ENCODE results near the gene UBA52. TPM values are rescaled to one million over a fixed set of nuclear protein-coding genes. Genes with fewer than 3 reads are reported as not detected.
A peak's percentile ranks its signal among the peaks of the same experiment; 100 is the strongest.

The UBA52 gene
- polyA plus RNA-seq, 1 experiment = 2,472 TPM

DNA sequence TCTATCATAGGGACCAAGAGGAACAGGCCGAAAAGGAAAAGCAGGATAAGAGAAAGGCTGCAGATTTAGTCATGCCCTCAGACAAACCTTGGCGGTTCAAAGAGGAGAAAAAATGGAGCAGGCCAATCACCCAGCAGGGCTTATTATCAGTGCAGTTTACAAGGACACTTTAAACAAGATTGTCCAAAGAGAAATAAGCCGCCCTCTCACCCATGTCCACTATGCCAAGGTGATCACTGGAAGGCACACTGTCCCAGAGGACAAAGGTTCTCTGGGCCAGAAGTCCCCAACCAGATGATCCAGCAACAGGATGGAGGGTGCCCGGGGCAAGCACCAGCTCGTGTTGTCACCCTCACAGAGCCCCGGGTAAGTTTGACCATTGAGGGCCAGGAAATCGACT is 8.7 kb downstream of the UBA52 start:
- TF ChIP-seq, protein P1, sequence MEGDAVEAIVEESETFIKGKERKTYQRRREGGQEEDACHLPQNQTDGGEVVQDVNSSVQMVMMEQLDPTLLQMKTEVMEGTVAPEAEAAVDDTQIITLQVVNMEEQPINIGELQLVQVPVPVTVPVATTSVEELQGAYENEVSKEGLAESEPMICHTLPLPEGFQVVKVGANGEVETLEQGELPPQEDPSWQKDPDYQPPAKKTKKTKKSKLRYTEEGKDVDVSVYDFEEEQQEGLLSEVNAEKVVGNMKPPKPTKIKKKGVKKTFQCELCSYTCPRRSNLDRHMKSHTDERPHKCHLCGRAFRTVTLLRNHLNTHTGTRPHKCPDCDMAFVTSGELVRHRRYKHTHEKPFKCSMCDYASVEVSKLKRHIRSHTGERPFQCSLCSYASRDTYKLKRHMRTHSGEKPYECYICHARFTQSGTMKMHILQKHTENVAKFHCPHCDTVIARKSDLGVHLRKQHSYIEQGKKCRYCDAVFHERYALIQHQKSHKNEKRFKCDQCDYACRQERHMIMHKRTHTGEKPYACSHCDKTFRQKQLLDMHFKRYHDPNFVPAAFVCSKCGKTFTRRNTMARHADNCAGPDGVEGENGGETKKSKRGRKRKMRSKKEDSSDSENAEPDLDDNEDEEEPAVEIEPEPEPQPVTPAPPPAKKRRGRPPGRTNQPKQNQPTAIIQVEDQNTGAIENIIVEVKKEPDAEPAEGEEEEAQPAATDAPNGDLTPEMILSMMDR (IDR thresholded peaks at IDR 0.05; ENCODE audit: insufficient read depth, low read depth, low read length) = no peak
- POLR2A ChIA-PET = no interaction called here
- H3K27me3 ChIP-seq (ENCODE audit: control insufficient read depth, insufficient read depth, low read length) = no peaks in the 10 kb centered on the region; the same call in 1 of the 2 replicates
- H3K4me3 ChIP-seq (ENCODE audit: low read depth, low read length) = no peak overlapping the region
- CTCF ChIA-PET = interaction anchor here (0.6 to 2.4 kb wide), 5 partner anchors 8 to 93 kb away, joined by 3 to 14 read pairs (median 3); partner anchors contain the start of gene REX1BD
- peaks cover 9% of the 10 kb centered on the region for H3K36me3 ChIP-seq (ENCODE audit: control insufficient read depth, insufficient read depth, low read length)
- no peak for DNase-seq (ENCODE audit: low read depth)

DNA sequence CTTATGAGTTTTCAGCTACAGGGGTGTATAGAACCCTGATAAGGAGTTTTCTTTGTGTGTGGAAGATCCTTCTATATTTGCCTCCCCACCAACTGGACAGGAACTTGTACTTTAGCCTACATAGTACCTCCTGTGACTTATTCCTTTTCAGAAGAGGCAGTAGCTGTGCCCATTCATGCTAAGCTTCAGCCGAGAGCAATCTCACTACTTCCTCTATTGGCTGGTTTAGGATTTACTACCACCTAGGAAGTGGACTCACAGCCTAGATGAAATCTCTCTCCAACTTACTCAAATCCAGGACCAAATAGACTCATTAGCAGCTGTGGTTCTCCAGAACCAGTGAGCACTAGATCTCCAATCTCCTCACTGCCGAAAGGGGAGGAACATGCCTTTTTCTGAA is 14.6 kb downstream of the UBA52 start:
- no peak overlapping the region for H3K4me3 ChIP-seq (ENCODE audit: low read depth, low read length)
- TF ChIP-seq, protein P1 (IDR thresholded peaks at IDR 0.05; ENCODE audit: insufficient read depth, low read depth, low read length) = no peak
- H3K36me3 ChIP-seq (ENCODE audit: control insufficient read depth, insufficient read depth, low read length) = peaks cover 4% of the 10 kb centered on the region
- no peaks in the 10 kb centered on the region; the same call in 1 of the 2 replicates for H3K27me3 ChIP-seq (ENCODE audit: control insufficient read depth, insufficient read depth, low read length)
- DNase-seq (ENCODE audit: low read depth) = no peak
- ChIA-PET CTCF (interaction anchor here (1.1 to 5.3 kb wide), 6 partner anchors 8 to 280 kb away, joined by 4 to 37 read pairs (median 8); partner anchors contain the start of gene UBA52), POLR2A (interaction anchor here (0.6 kb wide), 1 partner anchor 28 kb away, joined by 10 read pairs; no protein-coding TSS in a partner anchor)

DNA sequence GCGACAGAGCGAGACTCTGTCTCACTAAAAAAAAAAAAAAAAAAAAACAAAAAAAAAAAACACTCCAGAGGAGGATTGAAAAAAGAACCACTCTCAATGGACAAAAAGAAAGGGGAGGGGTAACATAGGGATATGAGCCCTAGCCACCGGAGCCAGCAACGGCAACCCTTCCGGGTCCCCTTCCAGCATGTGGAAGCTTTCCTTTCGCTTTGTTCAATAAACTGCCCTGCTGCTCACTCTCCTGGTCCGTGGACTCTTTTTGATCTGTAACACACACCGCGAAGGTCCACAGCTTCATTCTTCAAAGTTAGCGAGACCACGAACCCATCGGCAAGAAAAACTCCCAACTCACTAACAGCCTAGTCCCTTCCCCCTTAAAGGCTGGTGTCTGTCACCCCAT is 15.9 kb downstream of the UBA52 start:
- Histone ChIP-seq H3K4me3 (ENCODE audit: low read depth, low read length) (no peak overlapping the region), H3K36me3 (ENCODE audit: control insufficient read depth, insufficient read depth, low read length) (peaks cover 4% of the 10 kb centered on the region), H3K27me3 (ENCODE audit: control insufficient read depth, insufficient read depth, low read length) (no peaks in the 10 kb centered on the region; the same call in 1 of the 2 replicates)
- ChIA-PET POLR2A (no interaction called here), CTCF (interaction anchor here (0.5 to 5.3 kb wide), 18 partner anchors 7 to 1473 kb away, joined by 3 to 37 read pairs (median 7); partner anchors contain the start of genes UBA52 and UPF1)
- no peak for DNase-seq (ENCODE audit: low read depth)
- TF ChIP-seq, protein P1 (IDR thresholded peaks at IDR 0.05; ENCODE audit: insufficient read depth, low read depth, low read length) = no peak

DNA sequence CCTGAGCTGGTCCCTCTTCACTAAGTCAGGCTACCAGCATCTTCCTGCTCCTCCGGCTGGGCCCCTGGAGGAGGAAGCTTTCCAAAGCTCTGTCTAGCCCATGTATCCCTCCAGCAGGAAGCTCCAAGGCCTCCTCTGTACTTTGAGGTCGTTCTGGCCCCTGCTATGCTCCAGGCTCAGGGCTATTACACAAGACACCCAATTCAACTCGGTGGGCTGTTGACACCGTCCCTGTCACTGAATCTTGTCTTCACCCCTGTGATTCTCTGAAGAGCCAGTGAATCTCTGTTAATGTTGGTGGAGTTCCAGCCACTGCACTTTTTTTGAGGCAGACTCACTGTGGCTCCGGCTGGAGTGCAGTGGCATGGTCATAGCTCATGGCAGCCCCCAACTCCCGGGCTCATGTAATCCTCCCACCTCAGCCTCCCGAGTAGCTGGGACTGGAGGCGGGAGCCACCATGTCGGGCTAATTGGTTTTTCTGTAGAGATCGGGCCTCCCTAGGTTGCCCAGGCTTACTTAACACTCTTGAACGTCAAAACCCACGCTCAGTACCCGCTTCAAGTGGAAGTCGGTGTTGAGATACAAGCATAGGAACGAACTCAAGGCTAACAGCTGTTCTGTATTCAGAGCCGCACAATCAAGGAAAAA is 16.4 kb downstream of the UBA52 start:
- peaks cover 4% of the 10 kb centered on the region for H3K36me3 ChIP-seq (ENCODE audit: control insufficient read depth, insufficient read depth, low read length)
- POLR2A ChIA-PET = interaction anchor here (0.5 kb wide), 1 partner anchor 106 kb away, joined by 3 read pairs; no protein-coding TSS in a partner anchor
- DNase-seq (ENCODE audit: low read depth) = no peak
- TF ChIP-seq, protein P1 (IDR thresholded peaks at IDR 0.05; ENCODE audit: insufficient read depth, low read depth, low read length) = no peak
- CTCF ChIA-PET = interaction anchor here (0.5 to 5.3 kb wide), 25 partner anchors 8 to 1473 kb away, joined by 3 to 37 read pairs (median 5); partner anchors contain the start of genes UBA52 and UPF1
- H3K4me3 ChIP-seq (ENCODE audit: low read depth, low read length) = peak overlapping the region; percentile 76
- H3K27me3 ChIP-seq (ENCODE audit: control insufficient read depth, insufficient read depth, low read length) = no peaks in the 10 kb centered on the region

DNA sequence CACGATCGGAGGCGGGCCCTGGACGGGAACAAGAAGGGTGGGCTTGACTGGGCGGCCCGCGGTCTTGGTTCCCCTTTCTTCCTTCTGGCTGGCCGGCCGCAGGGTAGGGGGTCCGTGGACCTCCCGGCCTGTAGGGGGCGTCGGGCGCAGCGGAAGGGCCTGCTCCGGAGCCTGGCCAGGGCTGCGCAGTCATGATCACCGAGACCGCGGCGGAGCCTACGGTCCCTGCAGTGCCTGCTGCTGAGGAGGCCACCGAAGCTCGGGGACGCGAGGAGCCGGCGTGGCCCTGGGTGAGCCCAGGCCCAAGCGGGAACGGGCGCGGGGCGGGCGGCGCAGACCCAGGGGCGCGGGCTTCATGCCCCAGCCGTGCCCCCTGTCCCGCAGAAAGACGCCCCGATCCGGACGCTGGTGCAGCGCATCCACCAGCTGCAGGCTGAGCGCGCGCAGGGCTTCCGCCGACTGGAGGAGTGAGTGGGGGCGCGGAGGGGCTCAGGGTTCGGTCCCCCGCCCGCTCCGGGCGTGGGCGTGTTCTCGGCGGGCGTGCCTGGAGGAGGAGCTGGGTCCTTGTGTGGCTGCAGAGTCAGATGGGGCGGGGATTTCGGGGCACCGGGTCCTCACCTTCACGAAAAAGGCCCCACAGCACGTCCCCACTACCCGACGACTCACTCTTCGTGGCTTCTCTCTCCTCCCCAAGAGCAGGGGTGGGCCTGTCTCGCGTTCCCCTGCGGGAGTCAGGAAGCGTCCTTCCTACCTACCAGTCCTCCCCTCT is 17.1 kb downstream of the UBA52 start, which contains the start of gene REX1BD:
TSS of gene REX1BD (plus strand) at position 188 of the 769 bp plus-strand sequence. CDS start at position 192, 4 bp downstream.
- DNase-seq (ENCODE audit: low read depth) = no peak
- CTCF ChIA-PET = interaction anchor here (0.6 to 5.3 kb wide), 44 partner anchors 8 to 391 kb away, joined by 3 to 37 read pairs (median 4); partner anchors contain the start of genes ELL, KXD1, UBA52 and UPF1
- TF ChIP-seq, protein P1 (IDR thresholded peaks at IDR 0.05; ENCODE audit: insufficient read depth, low read depth, low read length) = peak; percentile 89
- Histone ChIP-seq H3K4me3 (ENCODE audit: low read depth, low read length) (peak within 1 kb of the TSS; percentile 76), H3K27me3 (ENCODE audit: control insufficient read depth, insufficient read depth, low read length) (no peaks in the 10 kb centered on the region), H3K36me3 (ENCODE audit: control insufficient read depth, insufficient read depth, low read length) (peaks cover 4% of the 10 kb centered on the region)
- POLR2A ChIA-PET = no interaction called here

All from BJ (cell line).